ENCODE measurements around the gene TP73. TPM values are rescaled to one million over a fixed set of nuclear protein-coding genes. Genes with fewer than 3 reads are reported as not detected.

Gene TP73
- total RNA-seq, 1 donor from 2014 or later: 13.0 TPM

GRCh38 chr1:3749512-3749911 is 97.2 kb downstream of the TP73 start:
- TF ChIP-seq CTCF (IDR thresholded peaks at IDR 0.05; ENCODE audit: partially characterized antibody, unreplicated experiment): no peak
- H3K4me3 Mint-ChIP-seq (ENCODE audit: unreplicated experiment): no peak overlapping the region
- peaks cover 2% of the 10 kb centered on the region for H3K9me3 Mint-ChIP-seq (ENCODE audit: unreplicated experiment)
- peaks cover 13% of the 10 kb centered on the region for H3K4me1 Mint-ChIP-seq (ENCODE audit: low read depth, unreplicated experiment)
- H3K27ac Mint-ChIP-seq (ENCODE audit: unreplicated experiment): no peak overlapping the region
- DNase-seq: no peak
- no peaks in the 10 kb centered on the region for H3K36me3 Mint-ChIP-seq (ENCODE audit: unreplicated experiment)
- H3K27me3 Mint-ChIP-seq (ENCODE audit: unreplicated experiment): peaks cover 4% of the 10 kb centered on the region

GRCh38 chr1:3750741-3751140 is 98.4 kb downstream of the TP73 start:
- no peak for TF ChIP-seq CTCF (IDR thresholded peaks at IDR 0.05; ENCODE audit: partially characterized antibody, unreplicated experiment)
- Mint-ChIP-seq H3K27me3 (ENCODE audit: unreplicated experiment) (peaks cover 3% of the 10 kb centered on the region), H3K4me1 (ENCODE audit: low read depth, unreplicated experiment) (peaks cover 7% of the 10 kb centered on the region), H3K9me3 (ENCODE audit: unreplicated experiment) (peaks cover 2% of the 10 kb centered on the region), H3K36me3 (ENCODE audit: unreplicated experiment) (no peaks in the 10 kb centered on the region), H3K4me3 (ENCODE audit: unreplicated experiment) (no peak overlapping the region), H3K27ac (ENCODE audit: unreplicated experiment) (no peak overlapping the region)
- DNase-seq: no peak

GRCh38 chr1:3752400-3752945 is 100.2 kb downstream of the TP73 start, which contains the start of gene CCDC27:
CCDC27 (plus strand) TSS chr1:3752450; CDS start chr1:3752482, 32 bp downstream.
- TF ChIP-seq CTCF (IDR thresholded peaks at IDR 0.05; ENCODE audit: partially characterized antibody, unreplicated experiment): no peak
- H3K4me3 Mint-ChIP-seq (ENCODE audit: unreplicated experiment): no peak within 1 kb of the TSS
- H3K27ac Mint-ChIP-seq (ENCODE audit: unreplicated experiment): no peak within 1 kb of the TSS
- H3K36me3 Mint-ChIP-seq (ENCODE audit: unreplicated experiment): no peaks in the 10 kb centered on the region
- no peak for DNase-seq
- peaks cover 2% of the 10 kb centered on the region for H3K9me3 Mint-ChIP-seq (ENCODE audit: unreplicated experiment)
- H3K27me3 Mint-ChIP-seq (ENCODE audit: unreplicated experiment): peaks cover 4% of the 10 kb centered on the region
- H3K4me1 Mint-ChIP-seq (ENCODE audit: low read depth, unreplicated experiment): peaks cover 2% of the 10 kb centered on the region

GRCh38 chr1:3753656-3754454 is 101.5 kb downstream of the TP73 start:
- no peak for TF ChIP-seq CTCF (IDR thresholded peaks at IDR 0.05; ENCODE audit: partially characterized antibody, unreplicated experiment)
- H3K27me3 Mint-ChIP-seq (ENCODE audit: unreplicated experiment): peaks cover 4% of the 10 kb centered on the region
- H3K4me1 Mint-ChIP-seq (ENCODE audit: low read depth, unreplicated experiment): peaks cover 2% of the 10 kb centered on the region
- no peaks in the 10 kb centered on the region for H3K36me3 Mint-ChIP-seq (ENCODE audit: unreplicated experiment)
- H3K9me3 Mint-ChIP-seq (ENCODE audit: unreplicated experiment): peaks cover 3% of the 10 kb centered on the region
- no peak for DNase-seq
- no peak overlapping the region for H3K4me3 Mint-ChIP-seq (ENCODE audit: unreplicated experiment)
- H3K27ac Mint-ChIP-seq (ENCODE audit: unreplicated experiment): no peak overlapping the region

GRCh38 chr1:3756394-3756793 is 104.1 kb downstream of the TP73 start:
- Mint-ChIP-seq H3K4me1 (ENCODE audit: low read depth, unreplicated experiment) (peaks cover 2% of the 10 kb centered on the region), H3K27me3 (ENCODE audit: unreplicated experiment) (peaks cover 9% of the 10 kb centered on the region), H3K36me3 (ENCODE audit: unreplicated experiment) (peaks cover 10% of the 10 kb centered on the region), H3K9me3 (ENCODE audit: unreplicated experiment) (peaks cover 7% of the 10 kb centered on the region), H3K27ac (ENCODE audit: unreplicated experiment) (no peak overlapping the region), H3K4me3 (ENCODE audit: unreplicated experiment) (no peak overlapping the region)
- DNase-seq: no peak
- TF ChIP-seq CTCF (IDR thresholded peaks at IDR 0.05; ENCODE audit: partially characterized antibody, unreplicated experiment): no peak

Measured in glutamatergic neuron (in vitro differentiated cells).